SIG-M5 treated with dmso at 0.1 percent for 504 hours (cell line): ENCODE results near the gene TRAPPC11.

Experiments
- DNase-seq: peaks from one replicate; lab custom pipeline; 2025; ENCODE audit not compliant: unreplicated experiment; lab: John Stamatoyannopoulos, UW

The TRAPPC11 gene

DNA sequence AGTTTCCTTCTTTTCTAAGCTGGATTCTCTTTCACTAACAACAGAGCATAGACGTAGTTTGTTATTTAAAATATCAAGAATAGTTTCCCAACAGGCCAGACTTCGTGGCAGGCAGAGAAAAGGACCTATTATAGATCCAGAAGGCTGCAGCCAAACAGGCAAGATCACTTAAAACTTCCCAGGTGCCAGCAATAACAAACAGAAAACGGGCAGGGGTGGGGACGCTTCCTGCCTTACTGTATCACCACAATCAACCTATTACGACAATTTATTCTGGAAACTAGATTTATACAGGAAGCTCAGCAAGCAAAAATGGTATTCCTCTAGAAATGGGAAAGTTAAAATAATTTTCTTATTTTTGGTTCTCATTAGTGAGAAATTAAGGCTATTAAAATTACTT, 22.2 kb upstream of the TRAPPC11 start:
- DNase-seq, result no peak

DNA sequence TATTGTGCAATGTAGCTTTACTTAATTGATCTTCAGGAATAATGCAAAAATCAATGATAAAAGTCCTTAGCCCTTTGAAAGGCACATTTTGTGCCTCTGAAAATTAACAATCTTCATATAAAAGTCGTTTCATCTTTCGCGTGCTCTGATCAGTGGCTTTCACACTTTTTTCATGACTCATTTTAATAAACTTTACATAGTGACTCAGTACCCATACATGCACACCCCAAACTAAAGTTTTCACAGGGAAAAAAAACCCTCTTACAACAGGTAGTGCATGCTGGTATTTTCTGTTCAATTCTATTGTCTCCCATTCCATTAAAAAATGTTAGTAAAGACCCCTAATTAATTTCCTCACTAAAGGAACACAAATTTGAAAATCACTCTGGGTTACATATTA, 21.6 kb upstream of the TRAPPC11 start:
- no peak for DNase-seq

GRCh38 chr4:183638436-183638835, 20.7 kb upstream of the TRAPPC11 start:
- DNase-seq, result no peak

DNA sequence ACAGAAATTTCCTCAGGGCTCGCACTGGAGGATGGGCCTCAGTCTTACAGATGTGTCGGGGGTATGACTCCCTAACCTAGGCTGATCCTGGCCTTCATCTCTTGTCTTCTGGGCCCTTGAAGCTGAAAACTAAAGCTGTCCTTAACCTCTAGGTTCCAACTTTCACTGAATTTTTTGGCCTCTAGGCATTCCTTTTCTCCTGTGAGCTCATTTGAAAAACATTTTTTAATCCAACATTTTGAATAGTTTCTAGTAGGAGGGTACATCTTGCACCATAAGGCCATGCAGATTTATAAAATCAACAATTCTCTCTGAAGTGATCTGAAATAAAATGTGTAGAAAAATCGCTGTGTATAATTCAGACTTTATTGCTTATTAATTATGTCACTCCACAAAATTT, 19.8 kb upstream of the TRAPPC11 start:
- DNase-seq, result no peak

DNA sequence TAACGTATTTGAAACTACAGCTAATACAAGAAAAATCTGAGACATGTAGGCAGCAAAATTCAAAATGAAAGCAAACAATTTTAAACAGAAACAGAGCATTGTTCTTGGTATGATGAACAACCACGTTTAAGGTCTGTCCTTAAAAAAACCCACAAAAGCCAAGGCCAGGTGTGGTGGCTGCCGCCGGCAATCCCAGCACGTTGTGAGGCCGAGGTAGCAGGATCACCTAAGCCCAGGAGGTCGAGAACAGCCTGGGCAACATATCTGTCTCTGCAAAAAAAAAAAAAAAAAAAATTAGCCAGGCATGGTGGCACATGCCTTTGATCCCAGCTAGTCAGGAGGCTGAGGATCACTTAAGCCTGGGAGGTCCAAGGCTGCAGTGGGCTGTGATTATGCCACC, 13.8 kb upstream of the TRAPPC11 start:
- DNase-seq, result no peak

DNA sequence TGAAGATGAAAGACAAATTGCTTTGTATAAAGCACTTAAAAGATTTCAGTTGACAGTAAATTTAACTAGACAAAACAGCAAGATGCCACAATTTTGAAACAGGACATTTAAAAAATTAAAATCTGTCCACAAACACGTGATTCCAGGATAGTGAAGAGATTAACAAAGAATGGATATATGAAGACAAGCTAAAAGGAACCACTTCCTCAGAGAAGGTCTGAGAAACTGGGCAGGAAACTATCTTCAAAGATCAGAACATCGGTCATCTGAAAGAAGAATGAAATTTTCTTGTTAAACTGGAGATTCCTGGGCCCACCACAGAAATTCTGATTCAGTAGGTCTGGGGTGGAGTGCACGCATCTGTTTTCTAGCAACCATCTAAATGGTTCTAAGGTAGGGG, 1.5 kb upstream of the TRAPPC11 start:
- DNase-seq, result peak; percentile 7

DNA sequence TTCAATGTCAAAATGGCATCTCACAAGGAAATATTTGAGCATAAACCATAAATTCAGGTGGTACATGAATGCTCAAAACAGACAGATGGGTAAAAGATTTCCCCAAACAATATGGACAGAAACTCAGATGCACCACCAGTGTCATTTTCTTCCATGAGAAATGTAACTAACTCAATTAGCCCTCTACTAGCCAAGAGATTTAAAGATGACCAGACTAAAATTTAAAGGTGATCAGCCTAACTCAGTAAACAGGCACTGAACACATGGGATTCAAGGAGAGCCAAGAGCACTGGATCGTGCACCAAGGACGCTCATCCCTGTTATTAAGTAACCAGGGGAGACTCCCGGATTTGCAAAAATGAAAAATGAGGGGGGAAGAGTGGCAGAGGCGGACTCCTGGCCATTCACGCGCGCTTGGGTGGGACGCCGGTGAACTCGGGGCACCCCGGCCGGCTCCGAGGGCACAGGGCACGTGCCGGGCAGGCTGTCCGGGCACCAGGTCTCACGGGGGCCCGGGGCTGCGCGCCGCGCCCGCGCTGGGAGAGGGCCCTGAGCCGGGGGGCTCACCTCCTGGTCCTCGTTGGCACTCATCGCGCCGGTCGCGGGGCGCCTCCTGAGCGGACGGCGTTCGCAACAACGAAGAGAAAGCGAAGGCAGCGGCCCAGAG, 598 bp upstream of the TRAPPC11 start:
- no peak for DNase-seq

GRCh38 chr4:183659872-183660242, 764 bp downstream of the TRAPPC11 start:
- DNase-seq, result peak; percentile 47

- no peak for DNase-seq
Measured at GRCh38 chr4:183666088-183666487, 7.0 kb downstream of the TRAPPC11 start.

DNA sequence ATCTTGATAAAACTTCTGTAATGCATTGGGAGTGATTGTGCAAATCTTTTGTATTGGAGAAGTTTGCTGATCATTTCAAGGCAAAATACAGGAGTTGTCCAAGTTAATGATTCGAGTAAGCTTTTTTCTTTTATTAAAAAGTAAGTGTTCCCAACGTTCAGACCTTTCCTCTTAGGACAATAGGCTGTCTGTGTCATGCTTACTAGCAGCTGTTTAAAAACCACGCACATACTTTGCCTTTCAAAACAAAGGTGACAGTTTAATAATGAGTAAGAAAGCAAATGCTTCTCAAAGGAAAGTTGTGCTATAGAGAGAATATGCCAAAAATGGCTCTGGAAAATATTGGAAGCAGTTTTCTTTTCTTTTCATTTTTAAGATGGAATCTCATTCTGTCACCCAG, 11.2 kb downstream of the TRAPPC11 start:
- DNase-seq, result no peak

- no peak for DNase-seq
Measured at GRCh38 chr4:183670960-183671555, 12.0 kb downstream of the TRAPPC11 start.

- peak; percentile 38 for DNase-seq
Measured at GRCh38 chr4:183674153-183674552, 15.1 kb downstream of the TRAPPC11 start.

DNA sequence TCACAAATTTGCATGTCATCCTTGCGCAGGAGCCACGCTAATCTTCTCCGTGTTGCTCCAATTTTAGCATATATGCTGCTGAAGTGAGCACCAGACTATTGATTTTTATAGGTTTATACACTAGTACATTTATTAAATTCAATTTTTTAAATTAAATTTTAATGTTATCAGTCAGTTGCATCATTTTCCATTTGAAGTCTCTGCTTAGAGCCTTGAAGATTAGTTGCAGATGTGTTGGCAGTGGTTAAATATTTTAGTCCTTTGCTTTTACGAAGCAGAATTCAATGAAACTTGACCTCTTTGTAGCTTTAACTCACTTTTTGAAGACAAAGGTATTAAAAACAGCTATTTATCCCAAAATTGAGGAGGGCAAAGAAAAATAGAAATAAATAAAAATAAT, 16.5 kb downstream of the TRAPPC11 start:
- no peak for DNase-seq

DNA sequence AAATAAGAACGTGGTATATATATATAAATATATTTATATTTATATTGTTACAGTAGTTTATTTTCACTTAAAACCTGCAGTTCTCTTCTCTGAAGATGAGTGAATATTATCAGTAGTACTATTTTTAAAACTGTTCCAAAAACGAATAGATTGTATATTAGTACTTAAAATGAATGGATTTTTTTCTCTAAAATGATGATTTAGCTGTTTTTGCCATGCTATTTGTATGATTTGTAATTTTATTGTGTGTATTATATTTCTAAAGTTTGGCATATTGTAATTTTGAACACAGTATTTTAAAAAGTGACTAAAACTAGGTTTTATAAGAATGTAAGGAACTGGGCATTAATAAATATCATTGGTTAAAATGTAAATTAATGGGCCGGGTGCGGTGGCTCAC, 22.0 kb downstream of the TRAPPC11 start:
- DNase-seq, result no peak

GRCh38 chr4:183686461-183686860, 27.4 kb downstream of the TRAPPC11 start:
- DNase-seq, result no peak

- DNase-seq, result no peak
Measured at GRCh38 chr4:183688216-183688615, 29.1 kb downstream of the TRAPPC11 start.

GRCh38 chr4:183691006-183691405, 31.9 kb downstream of the TRAPPC11 start:
- DNase-seq, result no peak

DNA sequence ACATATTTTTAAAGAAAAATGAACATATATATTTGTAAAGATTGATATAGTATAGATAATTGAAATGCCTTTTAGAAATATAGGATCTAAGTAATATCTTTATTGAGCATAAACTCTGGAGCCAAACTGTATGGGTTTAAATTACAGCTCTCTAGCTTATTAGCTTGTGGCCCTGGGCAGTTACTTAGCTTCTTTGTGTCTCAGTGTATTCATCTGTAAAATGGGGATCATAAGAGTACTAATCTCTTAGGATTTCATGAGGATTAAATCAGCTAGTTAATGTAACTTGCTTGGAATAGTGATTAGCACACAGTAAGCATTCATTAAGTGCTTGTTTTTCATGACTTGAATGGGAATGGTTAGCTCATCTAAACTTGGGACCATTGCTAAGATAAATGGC, 32.8 kb downstream of the TRAPPC11 start:
- no peak for DNase-seq

DNA sequence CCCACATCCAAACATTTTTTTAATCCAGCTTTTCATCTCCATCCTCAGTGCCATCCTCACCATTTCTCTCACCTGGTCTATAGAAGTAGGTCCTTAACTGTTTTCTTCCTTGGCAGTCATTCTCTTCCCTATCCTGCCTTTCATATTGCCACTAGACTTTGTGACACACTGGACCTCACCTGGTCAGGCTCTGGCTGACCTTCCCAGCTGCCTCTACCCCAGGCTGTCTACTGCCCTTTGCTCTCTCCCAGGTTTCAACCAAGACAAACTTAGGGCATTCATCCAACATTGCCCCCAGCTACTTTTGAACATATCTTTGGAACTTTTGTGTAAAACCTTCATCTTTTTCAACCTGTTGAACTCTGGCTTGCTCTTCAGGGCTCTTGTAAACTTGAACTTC, 39.8 kb downstream of the TRAPPC11 start:
- DNase-seq, result no peak

- no peak for DNase-seq
Measured at GRCh38 chr4:183700407-183700806, 41.3 kb downstream of the TRAPPC11 start.

- no peak for DNase-seq
Measured at GRCh38 chr4:183702492-183702891, 43.4 kb downstream of the TRAPPC11 start.

- no peak for DNase-seq
Measured at GRCh38 chr4:183714626-183715025, 55.5 kb downstream of the TRAPPC11 start.

DNA sequence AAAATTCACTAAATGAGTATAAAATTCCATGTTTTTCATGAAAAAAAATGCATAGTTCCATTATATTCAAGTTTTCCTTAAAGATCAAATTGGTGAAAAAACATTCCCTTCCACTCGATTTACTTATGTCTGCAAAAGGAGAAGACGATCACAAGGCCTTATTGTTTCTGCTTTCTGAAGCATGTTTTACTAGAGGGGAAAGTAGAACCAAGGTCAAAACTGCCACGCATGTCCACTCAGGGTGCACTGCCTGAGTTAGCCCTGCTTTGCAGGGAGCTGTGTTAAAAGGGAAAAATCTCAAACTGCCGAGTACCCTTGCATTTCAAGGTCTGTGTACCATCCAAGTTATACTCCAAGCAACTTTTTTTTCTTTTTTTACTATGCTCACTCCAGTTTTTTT, 57.2 kb downstream of the TRAPPC11 start:
- no peak for DNase-seq
